Measurements from ENCODE around the gene RAB14.

Gene RAB14

GRCh38 chr9:121144482-121144881 lies 57.2 kb downstream of the RAB14 start:
- Histone ChIP-seq H3K79me2 (ENCODE audit: control insufficient read depth, low read length) (no peaks in the 10 kb centered on the region), H3K4me3 (ENCODE audit: low read length) (no peak overlapping the region), H3K9me3 (ENCODE audit: control insufficient read depth, insufficient read depth, low read length) (no peaks in the 10 kb centered on the region), H3K36me3 (ENCODE audit: control insufficient read depth, low read length) (peaks cover 100% of the 10 kb centered on the region), H3K27me3 (ENCODE audit: control insufficient read depth, low read length) (no peaks in the 10 kb centered on the region), H3F3A (ENCODE audit: control insufficient read depth, insufficient read depth) (no peaks in the 10 kb centered on the region), H3K27ac (ENCODE audit: low read depth, low read length) (no peak overlapping the region), H3K9me2 (replicated peaks; ENCODE audit: control insufficient read depth, low read length) (no peaks in the 10 kb centered on the region), H3K4me2 (ENCODE audit: low read length) (no peak overlapping the region), H4K20me1 (ENCODE audit: control insufficient read depth, insufficient read depth, low read depth, low read length) (no peaks in the 10 kb centered on the region), H3K4me1 (ENCODE audit: control insufficient read depth, low read length) (peaks cover under 1% of the 10 kb centered on the region; the same call in 1 of the 2 replicates)
- no peak for TF ChIP-seq CTCF (IDR thresholded peaks at IDR 0.05; ENCODE audit: low read depth, low read length, poor library complexity, severe bottlenecking)
- TF ChIP-seq EZH2phosphoT487 (IDR thresholded peaks at IDR 0.05; ENCODE audit: borderline replicate concordance, low read length), result no peak

GRCh38 chr9:121143771-121144170 lies 57.9 kb downstream of the RAB14 start:
- no peaks in the 10 kb centered on the region for H3K9me2 ChIP-seq (replicated peaks; ENCODE audit: control insufficient read depth, low read length)
- peaks cover 100% of the 10 kb centered on the region for H3K36me3 ChIP-seq (ENCODE audit: control insufficient read depth, low read length)
- H3K4me2 ChIP-seq (ENCODE audit: low read length), result no peak overlapping the region
- TF ChIP-seq CTCF (IDR thresholded peaks at IDR 0.05; ENCODE audit: low read depth, low read length, poor library complexity, severe bottlenecking) (no peak), EZH2phosphoT487 (IDR thresholded peaks at IDR 0.05; ENCODE audit: borderline replicate concordance, low read length) (no peak)
- no peaks in the 10 kb centered on the region for H3F3A ChIP-seq (ENCODE audit: control insufficient read depth, insufficient read depth)
- no peaks in the 10 kb centered on the region for H4K20me1 ChIP-seq (ENCODE audit: control insufficient read depth, insufficient read depth, low read depth, low read length)
- peaks cover 8% of the 10 kb centered on the region for H3K4me1 ChIP-seq (ENCODE audit: control insufficient read depth, low read length)
- H3K79me2 ChIP-seq (ENCODE audit: control insufficient read depth, low read length), result no peaks in the 10 kb centered on the region
- H3K9me3 ChIP-seq (ENCODE audit: control insufficient read depth, insufficient read depth, low read length), result no peaks in the 10 kb centered on the region
- no peak overlapping the region for H3K4me3 ChIP-seq (ENCODE audit: low read length)
- H3K27me3 ChIP-seq (ENCODE audit: control insufficient read depth, low read length), result no peaks in the 10 kb centered on the region
- no peak overlapping the region for H3K27ac ChIP-seq (ENCODE audit: low read depth, low read length)

GRCh38 chr9:121141706-121142105 lies 60.0 kb downstream of the RAB14 start:
- Histone ChIP-seq H3K9me3 (ENCODE audit: control insufficient read depth, insufficient read depth, low read length) (no peaks in the 10 kb centered on the region), H3F3A (ENCODE audit: control insufficient read depth, insufficient read depth) (no peaks in the 10 kb centered on the region), H3K27ac (ENCODE audit: low read depth, low read length) (no peak overlapping the region), H3K36me3 (ENCODE audit: control insufficient read depth, low read length) (peaks cover 98% of the 10 kb centered on the region), H4K20me1 (ENCODE audit: control insufficient read depth, insufficient read depth, low read depth, low read length) (no peaks in the 10 kb centered on the region), H3K4me2 (ENCODE audit: low read length) (no peak overlapping the region), H3K9me2 (replicated peaks; ENCODE audit: control insufficient read depth, low read length) (no peaks in the 10 kb centered on the region), H3K79me2 (ENCODE audit: control insufficient read depth, low read length) (peaks cover 3% of the 10 kb centered on the region; the same call in 1 of the 2 replicates), H3K4me3 (ENCODE audit: low read length) (no peak overlapping the region), H3K4me1 (ENCODE audit: control insufficient read depth, low read length) (peaks cover 19% of the 10 kb centered on the region), H3K27me3 (ENCODE audit: control insufficient read depth, low read length) (no peaks in the 10 kb centered on the region)
- TF ChIP-seq CTCF (IDR thresholded peaks at IDR 0.05; ENCODE audit: low read depth, low read length, poor library complexity, severe bottlenecking) (no peak), EZH2phosphoT487 (IDR thresholded peaks at IDR 0.05; ENCODE audit: borderline replicate concordance, low read length) (no peak)

Data from DOHH2 (cell line).